HCT116 (cell line): ENCODE measurements around the gene APOL6. TPM values are rescaled to one million over a fixed set of nuclear protein-coding genes. Genes with fewer than 3 reads are reported as not detected.

Source experiments
- ATAC-seq: fragments of 200-7000 bp; cut with Tn5 transposase; 2 replicates; pipeline ENCODE4 v1.9.1; 2020; ENCODE audit warnings: mild to moderate bottlenecking, moderate library complexity
- BruUV-seq: library from RNA; stranded (reverse); fragments of 400-500 nt; replicated peaks from 2 replicates; lab custom pipeline; 2021; lab: Mats Ljungman, UMichigan
- CTCF ChIA-PET: fragments of 300-600 bp; sonication (Branson Sonifier 250); formaldehyde crosslinking; loops from one replicate; lab custom pipeline; 2021; ENCODE audit warnings: antibody characterized with exemption; lab: Charles Lee
- POLR2A ChIA-PET: fragments of 300-600, 350-600 bp; sonication (Branson Sonifier 250); formaldehyde crosslinking; loops from one replicate; lab custom pipeline; 2021; ENCODE audit warnings: antibody characterized with exemption; lab: Charles Lee
- RAD21 ChIA-PET, 2 experiments: fragments of 300-600 bp; sonication (Branson Sonifier 250); formaldehyde crosslinking; loops; one replicate each; lab custom pipeline; 2023; ENCODE audit warnings: low total read pairs in 2 of 2; ENCODE audit not compliant: uncharacterized antibody in 2 of 2, unreplicated experiment in 2 of 2, low non-redundant PET in 1 of 2; lab: Charles Lee
- DNase-seq: peaks from one replicate; pipeline ENCODE4 v3.0.0-alpha.2; 2010; ENCODE audit warnings: low read depth, low spot score
- H2AFZ ChIP-seq: fragments of 200-600 bp; shearing (Covaris generic), sonication (generic); 2 replicates; pipeline ENCODE4 v1.6.1; 2017; ENCODE audit warnings: low read depth, mixed run types, mixed read lengths, antibody characterized with exemption, low read length; ENCODE audit not compliant: poor library complexity, severe bottlenecking
- H3K27ac ChIP-seq: 2 replicates; pipeline ENCODE4 v1.5.1; 2012; ENCODE audit warnings: low read depth, low read length
- H3K27me3 ChIP-seq: fragments of 200-600 bp; sonication (generic); 2 replicates; pipeline ENCODE4 v1.6.1; 2016; ENCODE audit warnings: mixed run types, low read length, mixed read lengths; ENCODE audit not compliant: insufficient read depth
- H3K36me3 ChIP-seq, 2 experiments: fragments of 200-500 bp in 1 of 2; fragments of 200-600 bp in 1 of 2; sonication (Bioruptor generic) in 1 of 2; sonication (generic) in 1 of 2; 2 replicates each; pipeline versions ENCODE4 v1.5.1 to v1.6.1; 2014 to 2016; ENCODE audit warnings: low read length in 2 of 2, inconsistent platforms in 1 of 2, mixed read lengths in 1 of 2, mixed run types in 1 of 2; ENCODE audit not compliant: insufficient read depth in 2 of 2, control insufficient read depth in 1 of 2
- H3K4me1 ChIP-seq, 2 experiments: fragments of 200-600 bp in 1 of 2; sonication (generic) in 1 of 2; 2 replicates each; pipeline versions ENCODE4 v1.5.1 to v1.6.1; 2012 to 2017; ENCODE audit warnings: low read length in 2 of 2, inconsistent platforms in 1 of 2, mild to moderate bottlenecking in 1 of 2, mixed read lengths in 1 of 2, mixed run types in 1 of 2, moderate library complexity in 1 of 2; ENCODE audit not compliant: insufficient read depth in 2 of 2, control insufficient read depth in 1 of 2
- H3K4me2 ChIP-seq: fragments of 200-600 bp; sonication (generic); 2 replicates; pipeline ENCODE4 v1.6.1; 2017; ENCODE audit warnings: mixed run types, low read length, mixed read lengths
- H3K4me3 ChIP-seq, 2 experiments: fragments of 200-600 bp in 1 of 2; sonication (generic) in 1 of 2; replicated peaks in 1 of 2; 2 replicates each; pipeline ENCODE4 v1.5.1; 2011 to 2016; ENCODE audit warnings: low read length in 2 of 2, control low read depth in 1 of 2, low read depth in 1 of 2, mild to moderate bottlenecking in 1 of 2, mixed read lengths in 1 of 2, mixed run types in 1 of 2
- H3K79me2 ChIP-seq: fragments of 200-600 bp; sonication (generic); 2 replicates; pipeline ENCODE4 v1.6.1; 2017; ENCODE audit warnings: mild to moderate bottlenecking, mixed run types, low read length, moderate library complexity, mixed read lengths; ENCODE audit not compliant: insufficient read depth
- H3K9ac ChIP-seq: fragments of 200-600 bp; sonication (generic); 2 replicates; pipeline ENCODE4 v1.6.1; 2016; ENCODE audit warnings: low read length, mixed read lengths
- H3K9me2 ChIP-seq: fragments of 200-600 bp; sonication (generic), shearing (Covaris generic); 2 replicates; pipeline ENCODE4 v1.6.1; 2017; ENCODE audit warnings: mixed run types, mild to moderate bottlenecking, moderate library complexity; ENCODE audit not compliant: insufficient read depth
- H3K9me3 ChIP-seq, 2 experiments: fragments of 200-500 bp in 1 of 2; fragments of 200-600 bp in 1 of 2; sonication (Bioruptor generic) in 1 of 2; sonication (generic) in 1 of 2; 2 replicates each; pipeline ENCODE4 v1.6.1; 2014 to 2017; ENCODE audit warnings: low read length in 2 of 2, mixed read lengths in 2 of 2, inconsistent platforms in 1 of 2, low read depth in 1 of 2, mild to moderate bottlenecking in 1 of 2, mixed run types in 1 of 2, moderate library complexity in 1 of 2; ENCODE audit not compliant: control insufficient read depth in 1 of 2, insufficient read depth in 1 of 2
- H4K20me1 ChIP-seq: fragments of 200-600 bp; sonication (generic), shearing (Covaris generic); 2 replicates; pipeline ENCODE4 v1.6.1; 2017; ENCODE audit warnings: mixed run types, mild to moderate bottlenecking, moderate library complexity; ENCODE audit not compliant: insufficient read depth
- EZH2 ChIP-seq: fragments of 200-600 bp; sonication (generic); IDR thresholded peaks from 2 replicates; pipeline ENCODE4 v1.6.1; 2017; ENCODE audit warnings: antibody characterized with exemption, mixed run types
- EZH2phosphoT487 ChIP-seq: fragments of 200-600 bp; IDR thresholded peaks from 2 replicates; pipeline ENCODE4 v1.6.1; 2018; ENCODE audit warnings: antibody characterized with exemption, borderline replicate concordance
- POLR2A ChIP-seq: IDR thresholded peaks from 2 replicates; pipeline ENCODE4 v1.7.0; 2011; ENCODE audit warnings: borderline replicate concordance; ENCODE audit not compliant: insufficient read depth, insufficient read length; ENCODE audit errors: extremely low read depth
- POLR2AphosphoS5 ChIP-seq: IDR thresholded peaks from 2 replicates; pipeline ENCODE4 v1.6.1; 2011; ENCODE audit warnings: mild to moderate bottlenecking, low read depth, low read length, moderate library complexity
- TCF7L2 ChIP-seq: IDR thresholded peaks from 2 replicates; pipeline ENCODE4 v1.7.0; 2011; ENCODE audit warnings: borderline replicate concordance, inconsistent platforms; ENCODE audit not compliant: insufficient read depth, insufficient read length; ENCODE audit errors: extremely low read depth
- intact Hi-C: fragments of 100-400 bp; cut with micrococcal nuclease; formaldehyde crosslinking; loops from 2 replicates; pipeline ENCODE4 v1.10.0; 2022
- total RNA-seq: library from RNA; stranded (reverse); gene quantifications from one replicate; pipeline ENCODE4 v1.2.1, GENCODE V29; 2021; ENCODE audit not compliant: unreplicated experiment
- TF ChIP-seq, protein P1 (sequence below): IDR thresholded peaks from 2 replicates; pipeline ENCODE4 v1.6.1; 2012
- TF ChIP-seq, protein P2 (sequence below): IDR thresholded peaks from 2 replicates; pipeline ENCODE4 v1.6.1; 2012

The APOL6 gene
- total RNA-seq, 1 experiment from 2014 or later, result 0.84 TPM

DNA sequence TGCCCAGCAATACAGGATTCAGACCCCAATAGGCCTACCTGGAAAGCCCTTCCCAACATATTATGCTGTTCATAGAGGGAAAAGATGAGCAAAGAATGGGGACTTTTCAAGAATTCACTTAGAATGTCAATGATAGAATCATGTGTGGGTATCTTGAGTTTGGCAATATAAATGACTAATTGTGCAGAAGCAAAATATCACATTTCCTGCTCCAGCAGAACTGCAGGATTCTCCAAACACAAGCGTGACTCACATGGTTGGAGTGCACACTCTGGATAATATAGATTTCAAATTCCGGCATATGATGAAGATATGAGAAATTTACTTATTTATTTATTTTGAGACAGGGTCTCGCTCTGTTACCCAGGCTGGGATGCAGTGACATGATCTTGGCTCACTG, 56.9 kb downstream of the APOL6 start:
- DNase-seq, result no peak
- no peaks in the 10 kb centered on the region for H4K20me1 ChIP-seq
- no peak overlapping the region for H2AFZ ChIP-seq
- H3K27ac ChIP-seq, result no peak overlapping the region
- H3K9ac ChIP-seq, result no peak overlapping the region
- H3K9me2 ChIP-seq, result no peaks in the 10 kb centered on the region
- no peaks in the 10 kb centered on the region for H3K36me3 ChIP-seq
- H3K4me1 ChIP-seq, result no peaks in the 10 kb centered on the region
- POLR2A ChIA-PET, result no interaction called here
- TF ChIP-seq, protein P1, sequence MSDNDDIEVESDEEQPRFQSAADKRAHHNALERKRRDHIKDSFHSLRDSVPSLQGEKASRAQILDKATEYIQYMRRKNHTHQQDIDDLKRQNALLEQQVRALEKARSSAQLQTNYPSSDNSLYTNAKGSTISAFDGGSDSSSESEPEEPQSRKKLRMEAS, result no peak
- TF ChIP-seq EZH2phosphoT487 (no peak), TCF7L2 (no peak), POLR2A (no peak), EZH2 (no peak)
- TF ChIP-seq, protein P2, sequence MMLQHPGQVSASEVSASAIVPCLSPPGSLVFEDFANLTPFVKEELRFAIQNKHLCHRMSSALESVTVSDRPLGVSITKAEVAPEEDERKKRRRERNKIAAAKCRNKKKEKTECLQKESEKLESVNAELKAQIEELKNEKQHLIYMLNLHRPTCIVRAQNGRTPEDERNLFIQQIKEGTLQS, result no peak
- TF ChIP-seq, all 23 proteins: peak for 0
- RAD21 ChIA-PET, result interaction anchor here in 1 of 2 experiments (0.6 kb wide), 1 partner anchor 21 kb away, joined by 3 read pairs; no protein-coding TSS in a partner anchor
- no peak overlapping the region for H3K4me2 ChIP-seq
- CTCF ChIA-PET, result no interaction called here
- no TSS peak for BruUV-seq
- no peaks in the 10 kb centered on the region for H3K9me3 ChIP-seq
- no peaks in the 10 kb centered on the region for H3K79me2 ChIP-seq
- intact Hi-C loops, result no loop called here
- H3K27me3 ChIP-seq, result no peaks in the 10 kb centered on the region
- ATAC-seq, result no peak
- H3K4me3 ChIP-seq, result no peak overlapping the region

DNA sequence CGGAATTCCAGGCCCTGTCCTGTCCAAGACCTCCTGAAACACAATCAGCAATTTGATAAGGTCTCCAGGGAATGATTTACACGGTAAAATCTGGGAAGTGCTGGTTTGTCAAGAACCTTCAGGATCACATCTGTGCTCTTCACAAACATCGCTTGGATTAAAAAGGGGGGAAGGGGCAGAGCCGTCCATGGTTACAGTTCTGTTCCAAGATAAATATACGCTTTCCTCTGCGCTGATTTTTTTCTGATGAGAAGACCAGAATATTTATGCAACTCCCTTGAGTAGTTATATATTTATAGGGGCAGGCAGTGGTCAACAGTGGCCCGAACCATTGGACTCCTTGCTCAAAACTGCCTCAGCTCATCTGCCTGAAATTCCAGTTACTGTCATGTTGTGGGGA, 60.2 kb downstream of the APOL6 start:
- no peak for ATAC-seq
- intact Hi-C loops, result no loop called here

More for the DNA sequence above, 60.2 kb downstream of the APOL6 start:
- ChIA-PET POLR2A (no interaction called here), RAD21 (no interaction called here), CTCF (no interaction called here)
- no peaks in the 10 kb centered on the region for H3K36me3 ChIP-seq
- H3K27ac ChIP-seq, result no peak overlapping the region
- TF ChIP-seq POLR2A (no peak), POLR2AphosphoS5 (no peak)
- H3K9me2 ChIP-seq, result no peaks in the 10 kb centered on the region
- H4K20me1 ChIP-seq, result no peaks in the 10 kb centered on the region
- H3K4me3 ChIP-seq, result no peak overlapping the region
- H3K4me2 ChIP-seq, result no peak overlapping the region
- no peaks in the 10 kb centered on the region for H3K27me3 ChIP-seq
- DNase-seq, result no peak
- no peak overlapping the region for H2AFZ ChIP-seq
- BruUV-seq, result no TSS peak
- H3K9ac ChIP-seq, result no peak overlapping the region
- H3K9me3 ChIP-seq, result no peaks in the 10 kb centered on the region; a peak in 2 of 4 replicates
- no peaks in the 10 kb centered on the region for H3K79me2 ChIP-seq
- no peaks in the 10 kb centered on the region for H3K4me1 ChIP-seq
